HCT116 (cell line): ENCODE data around the gene MLLT3.

ENCODE experiments used
- ATF3 ChIP-seq: IDR thresholded peaks from 2 replicates; pipeline ENCODE4 v1.6.1; 2012
- CTCF ChIP-seq, 3 experiments: fragments of 200-600 bp in 1 of 3; sonication (generic) in 1 of 3; IDR thresholded peaks in 2 of 3; conservative IDR thresholded peaks in 1 of 3; 2 replicates each; pipeline ENCODE4 v1.5.1; 2012 to 2017; ENCODE audit warnings: low read depth in 2 of 3, low read length in 2 of 3, antibody characterized with exemption in 1 of 3, borderline replicate concordance in 1 of 3, control low read depth in 1 of 3, mild to moderate bottlenecking in 1 of 3, mixed read lengths in 1 of 3, mixed run types in 1 of 3, moderate library complexity in 1 of 3; ENCODE audit not compliant: insufficient read depth in 1 of 3
- EGR1 ChIP-seq: IDR thresholded peaks from 2 replicates; pipeline ENCODE4 v1.6.1; 2012; ENCODE audit warnings: low read depth
- EZH2 ChIP-seq: fragments of 200-600 bp; sonication (generic); IDR thresholded peaks from 2 replicates; pipeline ENCODE4 v1.6.1; 2017; ENCODE audit warnings: antibody characterized with exemption, mixed run types
- EZH2phosphoT487 ChIP-seq: fragments of 200-600 bp; IDR thresholded peaks from 2 replicates; pipeline ENCODE4 v1.6.1; 2018; ENCODE audit warnings: antibody characterized with exemption, borderline replicate concordance
- FOSL1 ChIP-seq: IDR thresholded peaks from 2 replicates; pipeline ENCODE4 v1.6.1; 2012; ENCODE audit warnings: low read depth
- POLR2A ChIP-seq: IDR thresholded peaks from 2 replicates; pipeline ENCODE4 v1.7.0; 2011; ENCODE audit warnings: borderline replicate concordance; ENCODE audit not compliant: insufficient read depth, insufficient read length; ENCODE audit errors: extremely low read depth
- POLR2AphosphoS5 ChIP-seq: IDR thresholded peaks from 2 replicates; pipeline ENCODE4 v1.6.1; 2011; ENCODE audit warnings: mild to moderate bottlenecking, low read depth, low read length, moderate library complexity
- REST ChIP-seq: IDR thresholded peaks from 2 replicates; pipeline ENCODE4 v1.6.1; 2012; ENCODE audit warnings: low read depth
- SIN3A ChIP-seq: IDR thresholded peaks from 2 replicates; pipeline ENCODE4 v1.6.1; 2012; ENCODE audit warnings: low read depth
- TCF7L2 ChIP-seq: IDR thresholded peaks from 2 replicates; pipeline ENCODE4 v1.7.0; 2011; ENCODE audit warnings: borderline replicate concordance, inconsistent platforms; ENCODE audit not compliant: insufficient read depth, insufficient read length; ENCODE audit errors: extremely low read depth
- YY1 ChIP-seq: IDR thresholded peaks from 2 replicates; pipeline ENCODE4 v1.6.1; 2011; ENCODE audit warnings: low read length, low read depth, moderate library complexity, mild to moderate bottlenecking; ENCODE audit not compliant: insufficient replicate concordance; ENCODE audit errors: extremely low read depth
- TF ChIP-seq, protein P1 (sequence below): IDR thresholded peaks from 2 replicates; pipeline ENCODE4 v1.6.1; 2012

GRCh38 chr9:20553558-20554149, 68.6 kb downstream of the MLLT3 start:
- TF ChIP-seq EZH2 (no peak), REST (no peak), YY1 (no peak), EZH2phosphoT487 (no peak), ATF3 (no peak), POLR2A (no peak), SIN3A (no peak), CTCF (IDR thresholded peaks at IDR 0.05 in 2 of 3, conservative IDR thresholded peaks at IDR 0.05 in 1 of 3; ENCODE audit: borderline replicate concordance in 1 of 3, insufficient read depth in 1 of 3, low read depth in 2 of 3, low read length in 2 of 3) (no peak), TCF7L2 (no peak), POLR2AphosphoS5 (no peak), EGR1 (no peak), FOSL1 (no peak)
- TF ChIP-seq, protein P1, sequence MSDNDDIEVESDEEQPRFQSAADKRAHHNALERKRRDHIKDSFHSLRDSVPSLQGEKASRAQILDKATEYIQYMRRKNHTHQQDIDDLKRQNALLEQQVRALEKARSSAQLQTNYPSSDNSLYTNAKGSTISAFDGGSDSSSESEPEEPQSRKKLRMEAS: no peak
